ENCODE results near the gene NCKAP1. TPM values are rescaled to one million over a fixed set of nuclear protein-coding genes. Genes with fewer than 3 reads are reported as not detected.

The NCKAP1 gene
- total and polyA plus RNA-seq, 2 experiments from 2014 or later: 81.7 to 90.4 TPM

GRCh38 chr2:182941121-182941722 is 97.0 kb downstream of the NCKAP1 start:
- H3K36me3 ChIP-seq: peaks cover 10% of the 10 kb centered on the region
- H3K9me3 ChIP-seq (ENCODE audit: low read depth): no peaks in the 10 kb centered on the region
- peaks cover 37% of the 10 kb centered on the region for H3K4me1 ChIP-seq (ENCODE audit: low read depth)
- no peak overlapping the region for H3K4me3 ChIP-seq
- TF ChIP-seq CTCF (IDR thresholded peaks at IDR 0.05; ENCODE audit: low read depth, low read length): no peak
- peak overlapping the region; percentile 85 for H3K27ac ChIP-seq
- peak in 1 of 2 donors; percentile 19 for DNase-seq (ENCODE audit: low read depth in 1 of 2, low spot score in 1 of 2)
- no peaks in the 10 kb centered on the region for H3K27me3 ChIP-seq

- Histone ChIP-seq H3K36me3 (peaks cover 28% of the 10 kb centered on the region), H3K9me3 (ENCODE audit: low read depth) (no peaks in the 10 kb centered on the region), H3K4me3 (no peak overlapping the region), H3K27ac (no peak overlapping the region), H3K4me1 (ENCODE audit: low read depth) (peaks cover 24% of the 10 kb centered on the region), H3K27me3 (no peaks in the 10 kb centered on the region)
- TF ChIP-seq CTCF (IDR thresholded peaks at IDR 0.05; ENCODE audit: low read depth, low read length): no peak
- no peak for DNase-seq (ENCODE audit: low read depth in 1 of 2, low spot score in 1 of 2)
Measured at GRCh38 chr2:182937870-182938269, 100.4 kb downstream of the NCKAP1 start.

- H3K27me3 ChIP-seq: no peaks in the 10 kb centered on the region
- TF ChIP-seq CTCF (IDR thresholded peaks at IDR 0.05; ENCODE audit: low read depth, low read length): no peak
- H3K4me1 ChIP-seq (ENCODE audit: low read depth): no peaks in the 10 kb centered on the region
- no peak overlapping the region for H3K27ac ChIP-seq
- H3K4me3 ChIP-seq: no peak overlapping the region
- H3K36me3 ChIP-seq: peaks cover 38% of the 10 kb centered on the region
- no peaks in the 10 kb centered on the region for H3K9me3 ChIP-seq (ENCODE audit: low read depth)
- DNase-seq (ENCODE audit: low read depth in 1 of 2, low spot score in 1 of 2): no peak
Measured at GRCh38 chr2:182933629-182934028, 104.6 kb downstream of the NCKAP1 start.

- Histone ChIP-seq H3K27ac (no peak overlapping the region), H3K9me3 (ENCODE audit: low read depth) (no peaks in the 10 kb centered on the region), H3K36me3 (peaks cover 56% of the 10 kb centered on the region), H3K27me3 (no peaks in the 10 kb centered on the region), H3K4me1 (ENCODE audit: low read depth) (no peaks in the 10 kb centered on the region), H3K4me3 (no peak overlapping the region)
- no peak for TF ChIP-seq CTCF (IDR thresholded peaks at IDR 0.05; ENCODE audit: low read depth, low read length)
- DNase-seq (ENCODE audit: low read depth in 1 of 2, low spot score in 1 of 2): no peak
Measured at GRCh38 chr2:182929972-182930371, 108.3 kb downstream of the NCKAP1 start.

- no peaks in the 10 kb centered on the region for H3K9me3 ChIP-seq (ENCODE audit: low read depth)
- no peak for TF ChIP-seq CTCF (IDR thresholded peaks at IDR 0.05; ENCODE audit: low read depth, low read length)
- peak overlapping the region; percentile 58 for H3K27ac ChIP-seq
- peak in 1 of 2 donors; percentile 67 for DNase-seq (ENCODE audit: low read depth in 1 of 2, low spot score in 1 of 2)
- H3K4me1 ChIP-seq (ENCODE audit: low read depth): no peaks in the 10 kb centered on the region
- H3K36me3 ChIP-seq: peaks cover 70% of the 10 kb centered on the region
- no peaks in the 10 kb centered on the region for H3K27me3 ChIP-seq
- H3K4me3 ChIP-seq: no peak overlapping the region
Measured at GRCh38 chr2:182924306-182924705, 114.0 kb downstream of the NCKAP1 start.

Data from cardiac muscle cell (in vitro differentiated cells and primary cell).